HG02970 (cell line): ENCODE results near the gene AIMP2.
"Not testable (repeated sequence)": the region's sequence is repeated elsewhere in the genome, so short reads cannot be mapped to it uniquely, and the experiment has no call there.

Experiments
- ATAC-seq: cut with Tn5 transposase; IDR thresholded peaks from one replicate; pipeline ENCODE4 v1.9.1; 2021; ENCODE audit warnings: mild to moderate bottlenecking, moderate library complexity, moderate number of reproducible peaks; ENCODE audit not compliant: unreplicated experiment, low FRiP score

AIMP2 gene

GRCh38 chr7:6023974-6024435 is 14.9 kb downstream of the AIMP2 start:
- ATAC-seq = no peak

GRCh38 chr7:6026011-6026819 is 17.1 kb downstream of the AIMP2 start:
- ATAC-seq = no peak

DNA sequence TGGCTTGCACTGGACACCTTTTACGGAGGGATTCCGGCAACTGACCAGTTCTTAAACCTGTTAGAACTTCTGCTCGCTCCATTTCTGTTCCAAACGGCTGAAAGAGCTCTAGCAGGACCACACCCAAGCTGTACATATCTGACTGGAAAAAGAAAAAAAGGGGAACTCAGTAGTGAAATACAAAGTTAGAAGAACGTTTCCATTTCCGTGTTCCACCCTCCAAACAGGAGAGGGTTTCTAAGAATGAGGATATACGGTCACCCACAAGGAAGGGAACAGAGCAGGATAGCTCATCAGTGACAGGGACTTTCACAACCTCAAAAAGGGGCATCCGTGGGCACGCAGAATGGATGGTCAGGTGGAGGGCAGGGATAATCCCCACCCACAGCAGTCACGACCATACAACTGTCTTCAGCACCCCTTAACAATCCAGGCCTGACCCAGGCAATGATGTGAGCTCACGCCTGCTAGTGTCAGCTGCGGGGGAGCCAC is 17.8 kb downstream of the AIMP2 start:
- no peak for ATAC-seq

DNA sequence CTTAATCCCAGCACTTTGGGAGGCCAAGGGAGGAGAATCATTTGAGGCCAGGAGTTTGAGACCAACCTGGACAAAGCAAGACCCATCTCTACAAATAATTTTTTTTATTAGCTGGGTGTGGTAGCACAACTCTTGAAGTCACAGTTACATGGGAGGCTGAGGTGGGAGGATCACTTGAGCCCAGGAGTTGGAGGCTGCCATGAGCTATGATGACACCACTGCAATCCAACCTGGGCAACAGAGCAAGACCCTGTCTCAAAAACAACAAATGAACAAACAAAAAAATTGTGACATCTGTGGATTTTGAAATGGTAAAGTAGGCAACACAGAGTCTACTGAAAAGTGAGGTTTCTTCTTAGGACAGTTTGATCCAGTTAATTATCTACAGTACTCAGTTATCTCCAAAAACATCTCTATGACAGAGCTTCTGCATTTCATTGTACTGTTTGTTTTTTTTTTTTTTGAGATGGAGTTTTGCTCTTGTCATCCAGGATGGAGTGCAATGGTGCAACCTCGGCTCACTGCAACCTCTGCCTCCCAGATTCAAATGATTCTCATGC is 18.8 kb downstream of the AIMP2 start:
- no peak for ATAC-seq

DNA sequence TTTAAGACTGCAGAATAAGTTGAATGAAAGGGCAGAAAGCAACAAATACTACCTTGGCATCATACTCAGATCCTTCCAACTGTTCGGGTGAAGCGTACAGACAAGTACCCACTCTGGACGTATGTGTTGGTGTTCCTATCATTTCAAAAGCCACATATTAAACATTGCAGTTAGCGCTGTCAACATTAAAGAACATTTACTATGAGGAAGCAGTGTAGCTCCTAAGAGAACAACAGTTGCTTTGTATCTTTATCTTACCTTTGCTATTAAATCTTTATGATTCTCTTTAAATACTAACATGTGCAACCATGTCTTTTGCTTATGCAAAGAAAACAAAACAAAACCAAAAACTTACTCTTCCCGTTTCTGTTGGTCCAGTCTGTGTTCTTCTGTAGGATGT is 19.5 kb downstream of the AIMP2 start:
- no peak for ATAC-seq

DNA sequence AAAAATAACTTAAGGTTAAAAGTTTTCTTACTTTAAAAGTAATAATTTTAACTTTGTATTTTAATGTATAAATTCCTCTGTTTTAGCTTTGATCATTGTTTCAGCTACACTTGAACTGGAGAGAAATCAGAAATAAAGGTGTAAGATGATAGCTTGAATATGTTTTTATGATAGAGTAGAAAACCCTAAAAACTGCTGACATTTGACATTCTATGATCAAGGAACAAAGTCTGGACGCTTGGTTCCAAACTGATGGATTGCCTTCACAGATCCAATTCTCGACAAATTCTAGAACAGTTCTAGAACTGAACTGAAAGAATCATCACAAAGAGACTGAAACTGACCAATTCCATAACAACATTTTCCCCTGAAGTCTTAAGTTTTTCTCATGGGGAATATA is 21.9 kb downstream of the AIMP2 start, which contains the start of gene ANKRD61:
TSS of gene ANKRD61 (plus strand) at position 389 of the 400 bp plus-strand sequence. CDS start at position 389, 0 bp downstream.
- no peak for ATAC-seq

DNA sequence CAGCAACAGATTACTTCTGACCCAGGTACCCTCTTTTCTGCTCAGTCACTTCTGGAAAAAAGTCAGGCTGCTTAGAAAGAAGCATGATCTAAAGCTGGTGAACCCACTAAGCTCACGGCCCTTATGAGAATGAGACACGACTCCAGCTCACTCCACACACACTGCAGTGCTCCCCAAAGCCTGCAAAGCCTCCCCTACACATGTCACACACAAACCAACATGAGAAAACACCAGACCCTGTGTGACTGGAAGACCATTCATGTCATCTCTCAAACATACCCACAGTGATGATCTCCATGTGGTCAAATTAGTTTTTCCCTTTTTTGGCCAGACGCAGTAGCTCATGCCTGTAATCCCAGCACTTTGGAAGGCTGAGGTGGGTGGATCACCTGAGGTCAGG is 22.5 kb downstream of the AIMP2 start:
- no peak for ATAC-seq

DNA sequence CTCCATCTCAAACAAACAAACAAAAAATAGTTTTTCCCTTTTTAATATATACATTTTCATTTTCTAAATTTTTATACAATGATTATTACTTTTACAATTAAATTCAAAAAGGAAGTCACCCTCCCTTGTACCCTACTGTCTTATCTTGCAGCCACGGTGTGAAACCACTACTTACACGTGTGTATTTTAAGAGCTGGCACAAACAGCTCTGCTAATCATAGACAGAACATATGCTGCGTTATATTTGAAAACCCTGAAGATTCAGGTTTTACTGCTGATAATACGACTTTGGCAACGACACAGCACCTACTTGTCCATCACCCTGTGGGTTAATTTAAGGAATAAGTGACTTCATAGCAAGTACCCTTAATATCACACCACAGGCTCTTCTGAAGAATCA is 23.1 kb downstream of the AIMP2 start:
- ATAC-seq = no peak

- ATAC-seq = no peak
Observed at GRCh38 chr7:6032641-6033040, 23.6 kb downstream of the AIMP2 start.

DNA sequence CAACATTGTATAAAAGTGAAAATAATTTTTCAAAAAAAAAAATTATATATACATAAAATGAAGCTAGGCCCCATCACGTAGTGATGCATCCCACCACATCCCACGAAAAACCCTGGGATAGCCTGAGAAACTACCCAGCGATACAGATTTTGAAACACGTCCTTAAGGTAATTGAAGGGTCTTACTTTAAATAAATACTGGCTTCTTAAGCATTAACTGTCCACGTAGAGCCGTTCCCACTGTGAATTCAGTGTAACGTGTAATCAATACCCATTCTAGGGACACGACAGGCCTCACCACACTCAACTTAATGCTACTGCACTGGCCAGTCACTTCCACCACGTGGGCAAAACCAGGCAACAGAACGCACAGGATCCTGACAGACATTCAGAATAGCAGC is 26.1 kb downstream of the AIMP2 start:
- no peak for ATAC-seq

GRCh38 chr7:6035686-6036085 is 26.6 kb downstream of the AIMP2 start:
- no peak for ATAC-seq

GRCh38 chr7:6049780-6050179 is 40.7 kb downstream of the AIMP2 start:
- no peak for ATAC-seq

GRCh38 chr7:6051185-6051584 is 42.1 kb downstream of the AIMP2 start:
- ATAC-seq = not testable (repeated sequence)

GRCh38 chr7:6056616-6057015 is 47.5 kb downstream of the AIMP2 start:
- ATAC-seq = no peak

- no peak for ATAC-seq
Observed at GRCh38 chr7:6057316-6058129, 48.5 kb downstream of the AIMP2 start.

DNA sequence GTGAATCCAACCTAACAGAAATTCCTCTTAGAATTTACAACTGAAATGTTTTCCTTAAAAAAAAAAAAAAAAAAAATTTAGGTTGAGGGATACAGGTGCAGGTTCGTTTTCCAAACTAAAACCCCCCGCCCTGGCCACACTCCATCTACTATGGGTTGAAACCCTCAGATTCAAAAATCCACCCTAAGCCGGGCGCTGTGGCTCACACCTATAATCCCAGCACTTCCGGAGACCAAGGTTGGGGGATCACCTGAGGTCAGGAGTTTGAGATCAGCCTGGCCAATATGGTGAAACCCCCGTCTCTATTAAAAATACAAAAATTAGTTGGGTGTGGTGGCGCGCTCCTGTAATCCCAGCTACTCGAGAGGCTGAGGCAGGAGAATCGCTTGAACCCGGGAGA is 50.9 kb downstream of the AIMP2 start:
- ATAC-seq = not testable (repeated sequence)

- ATAC-seq = no peak
Observed at GRCh38 chr7:6071406-6071805, 62.3 kb downstream of the AIMP2 start.
